GM21619 (cell line): ENCODE results near the gene URM1.
"Not testable (repeated sequence)": the region's sequence is repeated elsewhere in the genome, so short reads cannot be mapped to it uniquely, and the experiment has no call there.

Experiments
- ATAC-seq: cut with Tn5 transposase; IDR thresholded peaks from one replicate; pipeline ENCODE4 v1.9.1; 2021; ENCODE audit not compliant: unreplicated experiment

Gene URM1

DNA sequence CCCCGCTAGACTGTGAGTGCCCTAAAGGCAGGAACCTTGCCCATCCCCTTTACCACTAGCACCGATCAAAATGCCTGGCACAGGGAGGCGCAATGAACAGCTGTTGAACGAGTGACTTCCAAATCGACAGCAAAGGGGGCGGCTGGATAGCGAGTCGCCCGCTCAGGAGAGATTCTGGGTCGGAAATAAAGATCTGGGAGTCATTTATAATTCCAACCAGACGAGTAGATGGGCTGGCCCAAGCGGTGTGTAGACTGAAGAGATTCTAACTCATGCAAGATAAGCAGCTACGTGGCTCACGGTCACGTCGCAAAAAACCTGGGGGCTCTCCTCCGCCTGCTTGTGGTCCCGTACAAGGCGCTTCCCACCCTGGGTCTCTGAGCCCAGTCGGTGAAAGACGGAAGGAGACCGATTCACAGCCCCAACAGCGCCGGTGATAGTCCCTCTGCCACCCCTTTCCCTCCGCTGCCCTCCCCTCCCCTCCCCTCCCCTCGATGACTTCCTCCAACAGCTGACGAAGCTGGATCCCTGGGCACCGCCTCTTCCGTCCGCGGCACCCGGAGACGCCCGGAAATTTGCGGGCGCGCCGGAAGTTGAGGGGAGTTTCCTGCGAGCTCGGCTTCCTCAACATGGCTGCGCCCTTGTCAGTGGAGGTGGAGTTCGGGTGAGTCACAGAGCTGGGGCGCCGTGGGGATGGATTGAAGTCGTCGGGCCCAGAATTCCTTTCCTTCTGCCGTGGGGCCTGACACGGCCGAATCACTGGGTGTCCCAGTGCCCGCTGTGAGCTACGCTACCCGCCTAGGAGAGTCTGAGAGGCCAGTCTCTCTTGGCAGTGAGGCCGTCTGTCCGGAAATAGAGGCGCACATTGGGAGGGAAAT is at the start of gene URM1:
URM1 (plus strand) TSS at position 623 of the 878 bp plus-strand sequence; CDS start at position 630, 7 bp downstream.
- peak; percentile 82 for ATAC-seq

DNA sequence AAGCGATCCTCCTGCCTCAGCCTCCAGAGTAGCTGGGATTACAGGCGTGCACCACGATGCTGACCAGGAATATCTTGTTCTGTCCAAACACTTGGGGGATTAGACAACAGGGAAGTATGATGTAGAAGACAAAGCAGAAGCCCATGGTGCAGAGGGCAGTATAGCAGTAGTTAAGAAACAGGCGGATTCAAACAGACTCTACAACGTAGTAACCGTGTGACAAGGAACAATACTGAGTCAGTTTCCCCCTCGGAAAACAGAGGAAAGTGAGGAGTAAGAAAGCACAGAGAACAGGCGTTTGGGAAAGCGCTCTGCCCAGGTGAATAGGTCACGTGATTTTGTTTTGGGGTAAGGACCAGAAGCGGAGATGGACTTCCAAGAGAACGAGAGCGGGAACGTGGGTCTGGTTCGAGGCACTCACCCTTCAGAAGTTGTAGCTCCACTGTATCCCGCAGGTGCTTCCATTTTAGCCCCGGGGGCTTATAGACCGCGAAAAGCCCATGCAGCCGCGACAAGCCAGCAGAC is 49.2 kb upstream of the URM1 start:
- peak; percentile 15 for ATAC-seq

- peak; percentile 79 for ATAC-seq
These were observed 48.6 kb upstream of the URM1 start, which contains the start of the genes COQ4 and TRUB2 for GRCh38 chr9:128322404-128323211. TSS of gene COQ4 (plus strand) at chr9:128322839. CDS start at chr9:128322859, 20 bp downstream. TSS of gene TRUB2 (minus strand) at chr9:128322447. CDS start at chr9:128322408, 39 bp downstream.

DNA sequence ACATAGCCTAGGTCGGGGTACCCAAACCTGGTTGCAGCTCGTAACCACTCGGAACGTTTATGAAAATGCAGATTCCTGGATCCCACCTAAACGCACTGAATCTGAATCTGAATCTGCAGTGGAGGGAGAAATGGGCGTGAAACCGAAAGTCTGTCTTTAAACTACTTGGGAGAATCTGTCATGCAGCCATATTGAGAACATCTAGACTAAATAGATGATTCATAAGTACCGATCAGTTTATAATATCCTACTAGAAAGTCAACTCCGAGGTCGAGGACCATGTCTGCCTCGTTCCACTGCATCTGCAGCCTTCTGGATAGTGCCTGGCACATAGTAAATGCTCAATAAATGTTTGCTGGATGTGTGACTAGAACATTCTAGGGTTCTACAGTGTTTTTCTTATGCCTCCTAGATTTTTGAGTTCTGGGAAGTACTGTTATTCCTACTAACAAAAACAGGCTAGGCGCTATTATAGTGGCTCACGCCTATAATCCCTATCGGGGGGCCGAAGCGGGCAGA is 47.9 kb upstream of the URM1 start:
- ATAC-seq = no peak

GRCh38 chr9:128323791-128324190 is 47.4 kb upstream of the URM1 start:
- ATAC-seq = no peak

DNA sequence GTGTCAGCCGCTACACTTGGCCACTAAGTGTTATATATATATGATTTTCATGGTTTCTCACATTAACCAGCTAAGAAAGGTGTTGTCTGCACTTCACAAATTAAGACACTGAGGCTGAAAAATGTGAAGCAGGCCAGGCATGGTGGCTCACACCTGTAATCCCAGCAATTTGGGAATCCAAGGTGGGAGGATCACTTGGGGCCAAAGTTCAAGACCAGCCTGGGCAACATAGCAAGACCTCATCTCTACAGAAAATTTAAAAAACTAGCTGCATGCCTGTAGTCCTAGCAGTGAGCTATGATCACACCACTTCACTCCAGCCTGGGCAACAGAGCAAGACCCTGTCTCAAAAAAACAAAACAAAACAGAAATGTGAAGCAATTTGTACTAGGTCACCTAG is 46.8 kb upstream of the URM1 start:
- no peak for ATAC-seq

DNA sequence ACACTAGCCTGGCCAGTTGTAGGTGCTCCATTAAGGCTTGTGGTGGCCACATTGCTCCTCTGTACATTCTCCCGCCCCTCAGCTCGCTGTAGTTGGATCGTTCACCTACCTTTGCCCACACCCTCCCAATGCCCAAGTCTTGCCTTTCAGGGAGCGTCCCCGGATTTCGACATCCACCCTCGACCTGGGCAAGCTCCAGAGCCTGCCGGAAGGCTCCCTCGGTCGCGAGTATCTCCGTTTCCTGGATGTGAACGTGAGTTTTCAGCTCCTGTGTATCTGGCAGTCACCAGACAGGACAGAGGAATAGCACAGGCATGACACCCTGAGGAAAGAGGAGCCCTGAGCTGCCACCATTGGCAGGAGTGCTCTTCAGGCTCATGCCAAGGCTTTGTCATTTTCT is 45.5 kb upstream of the URM1 start:
- ATAC-seq = no peak

GRCh38 chr9:128333451-128333869 is 37.7 kb upstream of the URM1 start:
- ATAC-seq = no peak

DNA sequence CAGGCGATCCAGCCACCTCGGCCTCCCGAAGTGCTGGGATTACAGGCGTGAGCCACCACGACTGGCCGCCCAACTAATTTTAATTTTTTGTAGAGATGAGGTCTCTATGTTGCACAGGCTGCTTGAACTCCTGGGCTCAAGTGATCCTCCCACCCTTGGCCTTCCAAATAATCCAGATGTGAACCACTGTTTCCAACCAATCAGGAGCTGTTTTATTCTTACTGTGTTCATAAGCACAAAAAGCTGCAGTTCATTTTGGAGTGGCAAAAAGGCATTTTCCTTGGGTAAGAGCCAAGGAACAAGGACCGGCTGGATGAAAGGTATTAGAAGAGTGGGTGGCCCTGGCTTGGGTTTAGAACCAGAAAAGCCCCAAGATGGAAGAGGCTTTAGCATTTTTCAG is 36.0 kb upstream of the URM1 start:
- no peak for ATAC-seq

DNA sequence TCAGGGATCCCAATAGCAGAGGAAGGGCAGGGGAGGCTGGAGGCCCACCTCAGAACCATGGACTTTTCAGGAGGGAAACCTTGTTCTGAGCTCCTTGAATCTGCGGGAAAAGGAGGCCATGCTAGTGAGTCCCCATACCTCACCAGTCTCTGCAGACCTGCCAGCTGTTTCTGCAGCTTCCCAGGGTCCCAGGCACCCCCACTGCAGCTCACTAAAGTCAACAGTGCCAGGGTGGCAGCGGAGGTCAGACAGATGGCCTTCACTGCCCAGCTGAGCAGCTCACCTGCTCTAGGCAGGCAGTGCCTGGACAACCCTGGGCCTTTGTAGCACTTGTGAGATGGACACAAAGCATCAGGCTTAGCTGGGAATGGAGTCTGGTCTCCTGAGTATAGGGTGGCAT is 35.3 kb upstream of the URM1 start:
- ATAC-seq = no peak

GRCh38 chr9:128337936-128338335 is 33.2 kb upstream of the URM1 start:
- ATAC-seq = no peak

GRCh38 chr9:128338852-128339614 is 32.1 kb upstream of the URM1 start:
- ATAC-seq = not testable (repeated sequence)

DNA sequence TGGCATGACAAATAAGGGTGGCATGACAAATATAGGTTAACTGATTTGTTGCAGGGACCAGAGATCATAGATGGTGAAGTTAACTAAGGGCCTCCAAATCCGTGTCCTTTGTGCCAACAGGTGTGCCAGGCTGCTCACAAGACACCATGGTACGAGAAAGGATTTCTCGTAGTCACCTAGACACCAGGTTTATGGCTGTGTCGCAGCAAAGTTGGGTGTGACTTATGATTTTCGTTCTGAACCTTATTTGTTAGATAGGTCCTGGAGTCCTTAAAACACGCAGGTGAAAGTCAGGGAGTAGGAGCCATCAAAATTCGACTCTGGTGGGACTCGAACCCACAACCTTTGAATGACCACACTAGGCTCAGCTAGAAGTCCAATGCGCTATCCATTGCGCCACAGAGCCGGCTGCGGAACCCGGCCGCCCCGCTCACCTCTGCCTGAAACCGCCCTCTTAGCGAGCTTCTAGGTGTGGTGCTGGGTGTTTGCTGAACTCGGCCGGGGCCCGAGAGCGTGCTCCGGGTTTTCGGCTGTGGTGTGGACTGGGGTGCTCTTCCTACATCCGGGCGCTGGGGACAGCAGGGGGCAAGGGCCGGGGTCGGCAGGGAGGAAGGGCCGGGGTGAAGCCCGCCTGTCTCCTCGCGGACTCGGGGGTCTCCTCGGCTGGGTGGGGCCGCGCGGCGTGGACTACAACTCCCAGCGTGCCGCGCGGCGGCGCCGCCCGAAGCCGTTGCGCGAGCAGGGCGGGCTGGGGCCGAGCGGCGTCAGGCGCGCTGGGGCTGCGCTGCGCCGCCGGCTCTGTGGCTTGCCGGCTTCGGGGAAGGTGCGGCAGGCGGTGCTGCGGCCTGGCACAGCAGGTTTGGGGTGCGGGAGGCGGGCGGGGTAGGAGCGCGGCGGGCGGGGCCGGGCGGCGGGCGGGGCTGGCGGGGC is 31.1 kb upstream of the URM1 start, which contains the start of gene SLC27A4:
SLC27A4 (plus strand) TSS at position 767 of the 930 bp plus-strand sequence. CDS start 2,606 bp downstream, outside the sequence.
- ATAC-seq = peak; percentile 83

DNA sequence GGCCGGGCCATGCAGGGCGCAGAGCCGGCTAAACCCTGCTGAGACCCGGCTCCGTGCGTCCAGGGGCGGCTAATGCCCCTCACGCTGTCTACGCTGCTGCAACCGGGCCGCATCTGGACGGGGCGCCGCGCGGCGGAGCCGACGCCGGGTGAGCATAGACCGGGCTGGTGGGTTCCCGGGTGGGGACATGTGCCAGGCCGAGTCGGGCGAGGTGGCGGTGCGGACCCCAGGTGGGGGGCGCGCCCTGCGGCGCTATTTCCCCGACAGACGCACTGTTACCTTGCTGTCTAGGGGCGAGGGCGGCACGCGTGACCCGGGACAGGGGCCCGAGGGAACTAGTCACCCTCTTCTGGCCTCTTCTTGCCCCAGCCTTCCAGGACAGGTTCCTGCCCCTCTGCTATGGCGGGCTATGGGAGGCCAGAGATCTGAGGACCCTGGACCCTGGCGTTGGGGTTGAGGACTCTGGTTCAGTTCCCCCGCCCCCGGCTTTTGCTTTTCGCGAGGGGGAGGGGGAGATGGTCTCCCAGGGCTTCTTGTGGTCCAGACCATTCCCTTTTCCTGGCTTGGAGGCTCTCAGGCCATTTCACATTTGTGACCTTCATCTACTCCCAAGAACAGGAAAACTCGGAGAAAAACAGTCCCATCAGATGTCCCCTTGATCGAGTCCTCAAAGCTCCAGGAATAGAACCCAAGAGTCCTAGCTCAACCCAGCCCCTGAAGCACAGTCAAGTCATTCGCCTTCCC is 30.3 kb upstream of the URM1 start:
- ATAC-seq = peak; percentile 21

- ATAC-seq = no peak
These were observed 29.7 kb upstream of the URM1 start for GRCh38 chr9:128341435-128341849.

- no peak for ATAC-seq
These were observed 28.0 kb upstream of the URM1 start for GRCh38 chr9:128342971-128343680.

GRCh38 chr9:128343855-128344254 is 27.3 kb upstream of the URM1 start:
- no peak for ATAC-seq
